ENCODE data around the gene SRGAP2B.
A peak's percentile ranks its signal among the peaks of the same experiment; 100 is the strongest.
"Not testable (repeated sequence)": the region's sequence is repeated elsewhere in the genome, so short reads cannot be mapped to it uniquely, and the experiment has no call there.

Gene SRGAP2B

GRCh38 chr1:145095284-145096057 is at the start of gene SRGAP2B, which contains the start of gene FAM72D:
Gene SRGAP2B, minus strand, starts transcription at chr1:145095328. Its CDS starts 2,427 bp downstream, at chr1:145092901.
Gene FAM72D, plus strand, starts transcription at chr1:145095974. Its CDS starts 874 bp downstream, at chr1:145096848.
- not testable (repeated sequence) for H3K27me3 ChIP-seq (ENCODE audit: insufficient read depth, low read length); H3K27ac ChIP-seq (ENCODE audit: low read length); H3K9ac ChIP-seq (ENCODE audit: low read depth, low read length); H3K9me3 ChIP-seq (ENCODE audit: insufficient read depth, low read depth, low read length); H3K4me1 ChIP-seq (ENCODE audit: insufficient read depth, low read length); H3K36me3 ChIP-seq (ENCODE audit: insufficient read depth, low read depth, low read length)
- peak within 1 kb of the TSS; percentile 61; the same call in 1 of the 2 replicates for H3K4me3 ChIP-seq (ENCODE audit: low read length)

GRCh38 chr1:145144264-145144913 is 49.3 kb upstream of the SRGAP2B start:
- H3K9me3 ChIP-seq (ENCODE audit: insufficient read depth, low read depth, low read length); H3K27me3 ChIP-seq (ENCODE audit: insufficient read depth, low read length); H3K36me3 ChIP-seq (ENCODE audit: insufficient read depth, low read depth, low read length); H3K4me1 ChIP-seq (ENCODE audit: insufficient read depth, low read length); H3K4me3 ChIP-seq (ENCODE audit: low read length); H3K9ac ChIP-seq (ENCODE audit: low read depth, low read length); H3K27ac ChIP-seq (ENCODE audit: low read length): not testable (repeated sequence)

- not testable (repeated sequence) for H3K4me1 ChIP-seq (ENCODE audit: insufficient read depth, low read length); H3K9ac ChIP-seq (ENCODE audit: low read depth, low read length); H3K9me3 ChIP-seq (ENCODE audit: insufficient read depth, low read depth, low read length); H3K4me3 ChIP-seq (ENCODE audit: low read length); H3K36me3 ChIP-seq (ENCODE audit: insufficient read depth, low read depth, low read length); H3K27me3 ChIP-seq (ENCODE audit: insufficient read depth, low read length); H3K27ac ChIP-seq (ENCODE audit: low read length)
Observed at GRCh38 chr1:145140549-145140948, 45.4 kb upstream of the SRGAP2B start.

- not testable (repeated sequence) for H3K9ac ChIP-seq (ENCODE audit: low read depth, low read length); H3K36me3 ChIP-seq (ENCODE audit: insufficient read depth, low read depth, low read length); H3K27ac ChIP-seq (ENCODE audit: low read length); H3K9me3 ChIP-seq (ENCODE audit: insufficient read depth, low read depth, low read length); H3K4me3 ChIP-seq (ENCODE audit: low read length); H3K4me1 ChIP-seq (ENCODE audit: insufficient read depth, low read length); H3K27me3 ChIP-seq (ENCODE audit: insufficient read depth, low read length)
Observed at GRCh38 chr1:145134476-145134875, 39.3 kb upstream of the SRGAP2B start.

- not testable (repeated sequence) for H3K4me1 ChIP-seq (ENCODE audit: insufficient read depth, low read length); H3K27me3 ChIP-seq (ENCODE audit: insufficient read depth, low read length); H3K27ac ChIP-seq (ENCODE audit: low read length); H3K36me3 ChIP-seq (ENCODE audit: insufficient read depth, low read depth, low read length); H3K9me3 ChIP-seq (ENCODE audit: insufficient read depth, low read depth, low read length); H3K4me3 ChIP-seq (ENCODE audit: low read length); H3K9ac ChIP-seq (ENCODE audit: low read depth, low read length)
Observed at GRCh38 chr1:145128697-145129469, 33.8 kb upstream of the SRGAP2B start.

- not testable (repeated sequence) for H3K9me3 ChIP-seq (ENCODE audit: insufficient read depth, low read depth, low read length); H3K4me1 ChIP-seq (ENCODE audit: insufficient read depth, low read length); H3K27me3 ChIP-seq (ENCODE audit: insufficient read depth, low read length); H3K36me3 ChIP-seq (ENCODE audit: insufficient read depth, low read depth, low read length); H3K27ac ChIP-seq (ENCODE audit: low read length); H3K4me3 ChIP-seq (ENCODE audit: low read length); H3K9ac ChIP-seq (ENCODE audit: low read depth, low read length)
Observed at GRCh38 chr1:145127144-145127543, 32.0 kb upstream of the SRGAP2B start.

- H3K9ac ChIP-seq (ENCODE audit: low read depth, low read length); H3K27ac ChIP-seq (ENCODE audit: low read length); H3K36me3 ChIP-seq (ENCODE audit: insufficient read depth, low read depth, low read length); H3K4me3 ChIP-seq (ENCODE audit: low read length); H3K27me3 ChIP-seq (ENCODE audit: insufficient read depth, low read length); H3K4me1 ChIP-seq (ENCODE audit: insufficient read depth, low read length); H3K9me3 ChIP-seq (ENCODE audit: insufficient read depth, low read depth, low read length): not testable (repeated sequence)
Observed at GRCh38 chr1:145125112-145125511, 30.0 kb upstream of the SRGAP2B start.

GRCh38 chr1:145123992-145124641 is 29.0 kb upstream of the SRGAP2B start:
- H3K4me1 ChIP-seq (ENCODE audit: insufficient read depth, low read length); H3K27ac ChIP-seq (ENCODE audit: low read length); H3K4me3 ChIP-seq (ENCODE audit: low read length); H3K9ac ChIP-seq (ENCODE audit: low read depth, low read length); H3K36me3 ChIP-seq (ENCODE audit: insufficient read depth, low read depth, low read length); H3K9me3 ChIP-seq (ENCODE audit: insufficient read depth, low read depth, low read length); H3K27me3 ChIP-seq (ENCODE audit: insufficient read depth, low read length): not testable (repeated sequence)

- H3K27me3 ChIP-seq (ENCODE audit: insufficient read depth, low read length); H3K27ac ChIP-seq (ENCODE audit: low read length): not testable (repeated sequence)
Observed at GRCh38 chr1:145123062-145123395, 27.9 kb upstream of the SRGAP2B start.

GRCh38 chr1:145122344-145123061 is 27.4 kb upstream of the SRGAP2B start:
- not testable (repeated sequence) for H3K9ac ChIP-seq (ENCODE audit: low read depth, low read length); H3K4me1 ChIP-seq (ENCODE audit: insufficient read depth, low read length); H3K4me3 ChIP-seq (ENCODE audit: low read length); H3K9me3 ChIP-seq (ENCODE audit: insufficient read depth, low read depth, low read length); H3K36me3 ChIP-seq (ENCODE audit: insufficient read depth, low read depth, low read length); H3K27me3 ChIP-seq (ENCODE audit: insufficient read depth, low read length); H3K27ac ChIP-seq (ENCODE audit: low read length)

More at GRCh38 chr1:145123062-145123395, 27.9 kb upstream of the SRGAP2B start:
- not testable (repeated sequence) for H3K4me3 ChIP-seq (ENCODE audit: low read length); H3K36me3 ChIP-seq (ENCODE audit: insufficient read depth, low read depth, low read length); H3K4me1 ChIP-seq (ENCODE audit: insufficient read depth, low read length); H3K9ac ChIP-seq (ENCODE audit: low read depth, low read length); H3K9me3 ChIP-seq (ENCODE audit: insufficient read depth, low read depth, low read length)

GRCh38 chr1:145119842-145120241 is 24.7 kb upstream of the SRGAP2B start:
- not testable (repeated sequence) for H3K36me3 ChIP-seq (ENCODE audit: insufficient read depth, low read depth, low read length); H3K4me1 ChIP-seq (ENCODE audit: insufficient read depth, low read length); H3K27me3 ChIP-seq (ENCODE audit: insufficient read depth, low read length); H3K27ac ChIP-seq (ENCODE audit: low read length); H3K9me3 ChIP-seq (ENCODE audit: insufficient read depth, low read depth, low read length); H3K4me3 ChIP-seq (ENCODE audit: low read length); H3K9ac ChIP-seq (ENCODE audit: low read depth, low read length)

All from iPS-20b (cell line).